ENCODE results near the gene RRP8.

Gene RRP8

DNA sequence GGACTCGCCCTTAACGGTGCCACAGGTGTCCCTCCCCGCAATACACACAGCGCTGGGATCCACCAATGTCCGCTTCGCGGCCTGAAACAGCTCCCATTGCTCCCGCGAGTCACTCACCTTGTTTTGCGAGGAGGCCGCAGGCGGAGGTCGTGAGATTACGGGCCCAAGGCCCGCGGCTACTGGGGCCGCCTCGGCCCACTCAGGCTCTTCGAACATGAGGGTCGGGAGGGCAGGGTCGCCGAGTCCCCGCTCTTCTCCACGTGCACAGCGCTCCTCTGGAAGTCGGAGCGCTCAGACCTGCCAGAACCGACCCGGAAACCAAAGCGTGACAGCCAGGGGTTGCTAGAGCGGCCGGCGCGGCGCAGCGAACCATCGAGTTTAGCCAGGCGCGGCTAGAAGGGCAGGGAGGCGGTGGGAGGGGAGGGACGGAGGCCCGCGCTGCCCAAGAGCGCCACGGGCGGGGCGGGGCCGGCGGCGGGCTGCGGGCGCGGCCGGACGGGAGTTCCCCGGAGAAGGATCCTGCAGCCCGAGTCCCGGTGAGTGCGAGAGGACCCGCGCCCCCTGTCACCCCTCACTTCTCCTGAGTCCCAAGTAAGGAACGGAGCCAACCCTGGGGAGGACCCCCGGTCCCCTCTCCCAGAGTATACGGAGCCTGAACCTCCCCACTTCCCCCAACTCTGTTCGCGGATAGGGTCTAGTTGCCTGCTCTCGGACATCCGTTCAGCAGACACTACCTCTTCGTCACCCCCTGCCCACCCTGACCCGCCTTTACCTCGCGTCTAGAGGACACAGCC is at the start of gene RRP8, which contains the start of gene ILK:
Gene RRP8, minus strand, starts transcription at position 330 of the 794 bp plus-strand sequence. Its CDS starts 114 bp downstream, at position 216.
Gene ILK, plus strand, starts transcription at position 488 of the 794 bp plus-strand sequence. CDS start 498 bp downstream, outside the sequence.
- peak; percentile 88 for DNase-seq (ENCODE audit: low spot score)

DNA sequence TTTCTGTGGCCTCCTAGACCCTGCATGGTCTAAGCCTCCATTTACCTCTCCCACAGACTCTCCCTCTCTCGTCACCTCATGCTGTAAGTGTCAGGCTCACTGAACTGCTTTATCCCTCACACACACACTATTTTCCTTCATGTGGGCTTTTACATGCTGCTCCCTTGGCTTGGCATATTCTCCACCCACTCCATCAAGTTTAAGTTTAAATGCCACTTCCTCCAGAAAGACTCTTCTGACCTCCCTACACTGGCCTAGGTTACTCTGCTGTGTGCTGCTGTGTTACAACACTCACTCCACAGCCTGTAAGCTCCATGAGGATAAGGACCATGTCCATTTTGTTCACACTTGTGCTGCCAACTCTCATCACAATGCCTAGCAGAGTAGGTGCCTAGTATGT is 49.7 kb upstream of the RRP8 start:
- no peak for DNase-seq (ENCODE audit: low spot score)

GRCh38 chr11:6652182-6652581 is 48.8 kb upstream of the RRP8 start:
- no peak for DNase-seq (ENCODE audit: low spot score)

DNA sequence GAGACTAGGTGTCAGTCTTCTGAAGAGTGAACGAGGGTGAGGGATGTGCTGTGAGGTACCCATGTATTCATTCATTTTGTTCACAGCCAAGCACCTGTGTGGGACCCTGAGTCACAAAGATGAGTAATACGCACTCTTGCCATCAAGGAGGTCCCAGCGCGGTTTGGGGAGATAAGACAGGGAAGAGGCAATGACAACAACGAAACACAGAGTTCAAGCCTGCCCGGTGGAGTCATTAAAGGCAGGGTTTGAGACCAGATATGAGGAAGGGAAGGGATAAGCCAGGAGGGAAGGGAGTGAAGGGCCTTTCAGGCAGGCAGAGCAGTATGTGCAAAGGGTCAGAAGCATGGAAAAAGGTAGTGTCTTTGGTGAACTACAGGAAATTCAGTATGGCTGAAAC is 47.6 kb upstream of the RRP8 start:
- DNase-seq (ENCODE audit: low spot score): no peak

DNA sequence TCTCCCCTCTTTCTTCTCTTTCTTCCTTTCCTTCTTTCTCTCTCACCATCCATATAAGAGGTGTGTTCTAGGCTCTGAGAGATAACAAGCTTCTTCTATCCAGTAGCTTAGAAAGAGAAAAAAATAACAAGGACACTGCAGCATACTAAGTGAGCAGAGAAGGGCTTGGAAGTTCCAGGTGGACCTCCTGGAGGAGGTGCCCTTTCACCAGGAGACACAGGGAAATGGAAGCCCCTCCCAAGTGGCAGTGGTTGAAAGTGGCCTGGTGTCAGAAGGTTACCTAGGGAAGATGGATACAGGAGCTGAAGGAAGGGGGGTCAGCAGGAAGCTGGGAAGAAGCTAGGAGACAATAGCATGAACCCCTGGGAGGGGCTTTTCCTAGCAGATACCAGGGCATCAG is 46.7 kb upstream of the RRP8 start:
- DNase-seq (ENCODE audit: low spot score): no peak

DNA sequence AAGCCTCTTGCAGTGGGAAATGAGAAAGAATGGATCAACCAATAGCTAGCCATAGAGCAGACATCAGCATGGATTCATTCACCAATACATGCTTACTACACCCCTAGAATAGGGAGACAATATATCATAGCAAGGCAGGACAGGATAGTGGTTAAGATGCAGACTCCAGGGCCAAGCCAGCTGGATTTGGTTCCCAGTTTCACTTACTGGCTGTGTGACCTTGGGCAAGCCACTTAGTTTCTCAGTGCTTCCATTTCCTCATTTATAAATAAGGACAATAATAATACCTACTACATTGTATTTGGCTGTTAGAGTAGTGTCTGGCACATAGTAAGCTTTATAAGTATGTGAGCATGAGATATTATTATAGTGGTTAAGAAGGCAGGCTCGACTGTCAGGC is 45.1 kb upstream of the RRP8 start:
- DNase-seq (ENCODE audit: low spot score): no peak

- DNase-seq (ENCODE audit: low spot score): no peak
Observed at GRCh38 chr11:6647836-6648235, 44.4 kb upstream of the RRP8 start.

DNA sequence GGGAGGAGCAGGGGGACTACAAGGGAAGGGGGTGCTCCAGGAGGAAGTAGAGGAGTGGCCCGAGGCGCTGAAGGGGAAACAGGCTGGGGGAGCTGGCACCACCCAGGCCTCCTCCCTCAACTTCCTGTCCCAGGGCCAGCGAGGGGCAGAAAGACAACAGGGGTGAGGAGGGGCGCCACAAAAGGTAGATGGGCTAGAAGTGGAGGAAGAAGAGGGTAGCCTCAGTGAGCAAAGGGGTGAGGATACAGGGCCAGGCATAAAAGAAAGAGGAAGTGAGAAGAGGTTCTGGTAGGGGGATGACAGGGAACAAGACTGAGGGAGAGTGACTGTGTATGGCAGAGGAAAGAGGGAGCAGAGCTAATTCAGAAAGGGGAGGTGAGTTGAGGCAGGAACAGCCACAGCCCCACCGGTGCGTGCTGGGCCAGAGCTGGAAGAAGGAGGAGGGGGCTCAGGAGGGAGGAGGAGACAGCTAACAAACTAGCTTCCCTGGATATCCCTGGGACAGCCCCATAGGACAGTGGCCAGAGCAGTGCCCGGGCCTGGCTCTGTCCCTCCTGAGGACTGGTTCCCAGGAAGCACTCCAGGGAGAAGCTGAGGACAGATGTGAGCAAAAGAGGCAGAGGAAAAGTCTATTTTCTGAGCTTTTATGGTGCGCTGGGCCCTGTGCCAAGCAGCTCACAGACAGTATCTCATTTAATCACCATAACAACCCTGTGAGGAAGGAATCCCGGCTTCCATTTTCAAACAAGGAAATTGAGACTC is 43.7 kb upstream of the RRP8 start:
- DNase-seq (ENCODE audit: low spot score): no peak

GRCh38 chr11:6646576-6646917 is 43.1 kb upstream of the RRP8 start:
- no peak for DNase-seq (ENCODE audit: low spot score)

DNA sequence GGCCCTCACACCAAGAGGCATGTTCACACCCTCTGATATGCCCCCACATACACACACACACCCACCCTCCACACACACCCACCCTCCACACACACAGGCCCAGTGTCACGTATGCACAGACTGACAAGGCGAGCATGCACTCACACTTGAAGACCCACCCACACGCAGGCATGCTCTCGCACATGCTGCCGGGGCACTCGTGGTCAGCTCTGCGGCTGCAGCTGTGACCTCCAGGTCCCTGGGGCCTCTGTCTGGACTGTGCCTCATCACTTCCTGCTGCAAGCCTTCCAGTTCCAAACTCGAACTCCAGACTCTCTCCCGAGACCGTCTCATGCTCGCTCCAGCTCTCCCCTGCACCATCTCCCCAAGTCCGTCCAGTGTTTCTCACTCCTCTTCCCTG is 42.7 kb upstream of the RRP8 start:
- DNase-seq (ENCODE audit: low spot score): no peak

DNA sequence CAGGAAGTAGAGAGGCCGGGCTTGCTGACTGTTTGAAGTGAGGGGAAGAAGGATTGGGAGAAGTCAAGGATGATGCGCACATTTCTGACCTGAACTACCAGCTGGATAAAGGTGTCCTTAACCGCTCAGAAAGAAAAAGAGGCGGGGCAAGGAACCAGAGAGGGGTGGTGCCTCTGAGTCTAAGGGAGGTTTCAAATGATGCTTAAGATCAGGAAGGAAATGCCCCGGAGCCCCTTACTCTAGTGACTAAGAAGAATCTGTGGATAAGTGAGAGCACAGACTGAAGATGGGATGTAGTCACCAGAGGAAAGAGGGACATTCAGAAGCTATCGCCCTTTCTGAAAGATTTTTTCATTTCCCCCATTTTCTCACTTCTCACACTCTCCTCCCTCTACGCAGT is 39.5 kb upstream of the RRP8 start:
- no peak for DNase-seq (ENCODE audit: low spot score)

DNA sequence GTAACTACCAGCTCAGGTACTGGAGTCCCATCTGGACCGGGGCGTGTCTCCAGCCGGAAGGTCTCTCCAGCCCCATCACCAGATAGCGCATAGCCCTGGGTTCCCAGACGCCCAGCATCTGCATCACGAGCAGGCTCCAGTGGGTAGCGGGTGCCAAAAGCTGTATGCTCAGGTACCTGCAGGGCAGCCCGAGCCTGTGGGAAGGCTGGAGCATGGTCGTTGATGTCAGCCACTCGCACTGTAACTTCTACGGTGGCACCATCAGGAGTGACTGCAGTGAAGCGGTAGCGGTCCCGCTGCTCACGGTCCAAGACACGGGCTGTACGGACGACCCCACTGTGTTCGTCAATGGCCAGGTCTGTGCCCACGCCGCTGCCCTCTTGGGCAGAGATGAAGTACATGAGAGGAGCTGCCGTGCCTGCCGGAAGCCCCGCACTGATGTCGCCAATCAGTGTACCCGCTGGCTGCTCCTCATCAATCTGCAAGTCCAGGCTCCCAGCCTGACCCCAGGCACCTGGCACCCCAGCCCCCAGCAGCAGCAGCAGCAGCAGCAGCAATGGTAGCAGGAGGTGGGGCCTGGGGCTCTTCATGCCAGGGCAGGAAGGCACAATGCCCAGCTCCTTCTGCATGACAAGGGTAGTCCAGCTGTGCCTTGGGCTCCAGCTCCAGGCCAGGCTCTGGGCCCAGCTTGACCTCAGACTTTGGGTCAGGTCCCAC is 37.7 kb upstream of the RRP8 start:
- DNase-seq (ENCODE audit: low spot score): no peak

DNA sequence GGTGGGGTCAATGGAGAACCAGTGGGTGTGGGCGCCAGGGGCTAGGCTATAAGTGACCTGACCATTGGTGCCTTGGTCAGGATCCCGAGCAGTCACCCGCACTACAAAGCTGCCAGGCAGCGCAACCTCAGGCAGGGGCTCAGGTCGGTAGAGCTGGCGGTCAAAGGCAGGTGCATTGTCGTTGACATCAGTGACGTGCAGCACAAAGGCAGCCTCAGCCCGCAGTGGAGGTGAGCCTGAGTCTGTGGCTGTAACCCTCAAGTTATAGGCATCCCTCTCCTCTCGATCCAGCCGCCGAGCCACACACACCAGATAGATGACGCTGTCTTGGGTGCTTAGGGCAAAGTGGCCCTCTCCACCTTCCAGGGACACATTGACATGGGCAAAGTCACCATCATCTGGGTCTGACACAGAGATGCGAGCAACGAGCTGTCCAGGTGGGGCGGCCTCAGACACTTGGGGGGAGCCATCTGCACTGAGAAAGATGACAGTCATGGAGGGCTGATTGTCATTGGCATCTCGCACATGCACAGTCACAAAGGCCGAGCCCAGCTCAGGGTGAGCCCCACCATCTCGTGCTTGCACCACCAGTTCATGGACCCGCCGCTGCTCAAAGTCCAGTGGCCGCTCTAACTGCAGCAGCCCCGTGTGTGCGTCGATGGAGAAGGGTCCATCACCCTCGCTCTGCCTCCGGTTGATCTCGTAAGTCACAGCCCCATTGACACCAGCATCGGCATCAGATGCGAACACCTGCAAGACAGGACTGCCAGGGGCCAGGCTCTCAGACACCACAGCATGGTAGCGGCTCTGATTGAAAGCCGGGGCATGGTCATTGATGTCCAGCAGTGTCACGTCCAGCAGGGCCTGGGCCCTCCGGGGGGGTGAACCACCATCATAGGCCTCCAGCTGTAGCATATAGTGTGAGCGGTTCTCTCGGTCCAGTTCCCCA is 36.9 kb upstream of the RRP8 start:
- DNase-seq (ENCODE audit: low spot score): no peak

DNA sequence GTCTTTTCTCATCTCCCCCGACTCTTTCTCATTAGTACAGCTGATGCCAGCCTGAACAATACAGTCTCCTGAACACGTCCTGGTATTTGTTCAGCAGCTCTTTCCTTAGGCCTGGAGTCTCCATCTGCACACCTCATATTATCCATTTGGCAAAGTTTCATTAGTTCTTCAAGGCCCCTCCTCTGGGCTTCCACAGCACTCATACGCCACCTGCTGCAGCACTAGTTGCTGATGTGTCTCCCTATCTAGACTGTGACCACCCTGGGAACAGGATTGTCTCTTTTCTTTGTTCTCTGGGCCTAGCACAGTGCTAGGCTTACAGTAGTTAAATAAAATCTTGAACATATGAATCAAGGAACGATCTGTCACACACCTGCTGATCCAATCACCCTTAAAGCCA is 35.0 kb upstream of the RRP8 start:
- DNase-seq (ENCODE audit: low spot score): no peak

GRCh38 chr11:6637871-6638270 is 34.5 kb upstream of the RRP8 start:
- peak; percentile 21 for DNase-seq (ENCODE audit: low spot score)

DNA sequence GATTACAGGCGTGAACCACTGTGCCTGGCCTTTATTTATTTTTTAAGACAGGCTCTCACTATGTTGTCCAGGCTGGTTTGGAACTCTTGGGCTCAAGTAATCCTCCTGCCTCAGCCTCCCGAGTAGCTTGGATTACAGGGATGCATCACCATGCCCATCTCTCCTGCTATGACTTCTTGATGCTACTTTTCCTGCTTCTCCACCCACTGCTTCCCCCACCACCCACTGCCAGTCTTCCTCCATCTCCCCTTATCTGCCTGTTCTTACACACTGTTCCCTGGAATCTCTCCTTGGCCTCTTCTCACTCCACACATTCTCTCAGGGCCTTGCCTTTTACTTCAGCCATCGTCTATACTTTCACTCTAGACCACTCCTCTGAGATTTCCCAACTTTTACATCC is 33.1 kb upstream of the RRP8 start:
- no peak for DNase-seq (ENCODE audit: low spot score)

GRCh38 chr11:6635082-6635932 is 31.9 kb upstream of the RRP8 start:
- peak; percentile 70 for DNase-seq (ENCODE audit: low spot score)

DNA sequence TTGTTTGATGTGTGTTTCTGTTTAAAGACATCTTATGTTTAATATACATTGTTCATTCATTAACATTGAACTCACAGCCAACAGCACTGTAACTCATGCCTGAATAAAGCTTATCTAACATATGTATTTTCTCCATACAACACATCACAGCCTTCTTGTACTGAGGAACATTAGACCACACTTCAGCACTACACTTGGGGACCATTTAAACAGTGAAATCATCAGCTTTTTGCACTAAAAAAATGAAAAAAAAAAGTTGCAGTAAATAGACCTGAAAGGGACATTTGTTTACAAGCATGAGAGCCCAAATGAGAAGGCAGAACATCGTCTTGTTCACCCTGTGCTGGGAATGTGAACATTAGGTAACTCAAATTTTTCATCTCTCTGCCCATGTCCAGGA is 31.1 kb upstream of the RRP8 start:
- DNase-seq (ENCODE audit: low spot score): no peak

DNA sequence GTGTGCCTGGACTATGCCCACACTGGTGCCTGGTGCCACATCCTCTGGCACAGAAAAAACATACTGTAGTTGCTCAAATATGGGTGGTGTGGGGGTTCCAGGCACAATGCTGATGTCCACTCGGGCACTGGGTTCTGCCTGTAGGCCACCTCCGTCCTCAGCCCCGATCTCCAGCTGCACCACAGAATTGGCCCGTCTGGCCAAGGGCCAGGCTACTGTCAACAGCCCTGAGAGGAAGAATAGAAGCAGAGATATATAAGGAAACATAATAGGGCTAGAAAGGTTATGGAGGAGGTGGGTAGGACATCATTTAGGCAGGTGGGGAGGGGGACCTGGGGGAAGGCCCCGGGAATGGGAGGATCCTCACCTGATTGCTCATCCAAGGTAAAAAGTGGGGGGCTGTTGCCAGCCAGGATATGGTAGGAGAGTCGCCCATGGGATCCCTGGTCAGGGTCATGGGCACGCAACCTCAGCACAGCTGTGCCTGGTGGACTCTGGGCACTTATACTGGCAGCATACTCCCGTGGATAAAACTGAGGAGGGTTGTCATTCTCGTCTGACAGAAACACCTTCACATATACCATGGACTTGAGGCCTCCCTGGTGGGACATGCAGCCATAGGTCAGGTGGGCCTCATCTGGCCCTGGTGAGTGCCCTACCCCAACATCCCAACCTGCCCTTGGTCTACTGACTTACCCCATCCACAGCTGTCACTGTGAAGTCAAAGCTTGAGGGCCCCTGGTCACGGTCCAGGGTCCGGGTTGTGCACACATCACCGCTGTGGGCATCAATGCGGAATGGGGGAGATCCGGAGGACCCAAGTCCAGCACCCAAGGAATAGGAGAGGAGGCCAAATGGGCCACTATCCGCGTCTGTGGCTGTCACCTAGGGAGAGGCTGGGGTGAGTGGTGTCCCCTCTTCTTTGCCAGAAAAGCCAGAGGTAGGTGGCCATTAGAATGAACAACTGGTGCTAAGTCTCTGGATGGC is 30.3 kb upstream of the RRP8 start:
- no peak for DNase-seq (ENCODE audit: low spot score)

Data from COLO829 (cell line).